ENCODE measurements around the gene KCTD11. TPM values are rescaled to one million over a fixed set of nuclear protein-coding genes. Genes with fewer than 3 reads are reported as not detected.

The KCTD11 gene
- total and polyA plus RNA-seq, 2 of the 13 experiments (the other 11 are each of a cell fraction or from before 2014, with no cell fraction given), result 1.6 to 2.6 TPM

- TF ChIP-seq, protein P1, sequence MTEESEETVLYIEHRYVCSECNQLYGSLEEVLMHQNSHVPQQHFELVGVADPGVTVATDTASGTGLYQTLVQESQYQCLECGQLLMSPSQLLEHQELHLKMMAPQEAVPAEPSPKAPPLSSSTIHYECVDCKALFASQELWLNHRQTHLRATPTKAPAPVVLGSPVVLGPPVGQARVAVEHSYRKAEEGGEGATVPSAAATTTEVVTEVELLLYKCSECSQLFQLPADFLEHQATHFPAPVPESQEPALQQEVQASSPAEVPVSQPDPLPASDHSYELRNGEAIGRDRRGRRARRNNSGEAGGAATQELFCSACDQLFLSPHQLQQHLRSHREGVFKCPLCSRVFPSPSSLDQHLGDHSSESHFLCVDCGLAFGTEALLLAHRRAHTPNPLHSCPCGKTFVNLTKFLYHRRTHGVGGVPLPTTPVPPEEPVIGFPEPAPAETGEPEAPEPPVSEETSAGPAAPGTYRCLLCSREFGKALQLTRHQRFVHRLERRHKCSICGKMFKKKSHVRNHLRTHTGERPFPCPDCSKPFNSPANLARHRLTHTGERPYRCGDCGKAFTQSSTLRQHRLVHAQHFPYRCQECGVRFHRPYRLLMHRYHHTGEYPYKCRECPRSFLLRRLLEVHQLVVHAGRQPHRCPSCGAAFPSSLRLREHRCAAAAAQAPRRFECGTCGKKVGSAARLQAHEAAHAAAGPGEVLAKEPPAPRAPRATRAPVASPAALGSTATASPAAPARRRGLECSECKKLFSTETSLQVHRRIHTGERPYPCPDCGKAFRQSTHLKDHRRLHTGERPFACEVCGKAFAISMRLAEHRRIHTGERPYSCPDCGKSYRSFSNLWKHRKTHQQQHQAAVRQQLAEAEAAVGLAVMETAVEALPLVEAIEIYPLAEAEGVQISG (CRISPR knock-in tag; IDR thresholded peaks at IDR 0.05), result 0 out of 2 replicates have a peak, but pooled peaks have one; percentile 4
- TF ChIP-seq ZIK1 (CRISPR knock-in tag; IDR thresholded peaks at IDR 0.05; ENCODE audit: borderline replicate concordance, low read depth) (no peak), ZNF263 (CRISPR knock-in tag; IDR thresholded peaks at IDR 0.05) (no peak), RFX3 (CRISPR knock-in tag; IDR thresholded peaks at IDR 0.05) (no peak), SP4 (CRISPR knock-in tag; IDR thresholded peaks at IDR 0.05) (0 out of 2 replicates have a peak, but pooled peaks have one; percentile 35), SOX6 (IDR thresholded peaks at IDR 0.05) (no peak), SOX6 (CRISPR knock-in tag; IDR thresholded peaks at IDR 0.05) (peak; percentile 7; the same call in 1 of the 2 replicates), NR2C2 (CRISPR knock-in tag; IDR thresholded peaks at IDR 0.05; ENCODE audit: borderline replicate concordance) (peak; percentile 29; the same call in 1 of the 2 replicates), DPF2 (CRISPR knock-in tag; IDR thresholded peaks at IDR 0.05; ENCODE audit: borderline replicate concordance, low read depth) (peak; percentile 21; the same call in 1 of the 2 replicates), SP5 (CRISPR knock-in tag; IDR thresholded peaks at IDR 0.05; ENCODE audit: borderline replicate concordance, low read depth) (peak; percentile 80; the same call in 1 of the 2 replicates), ZBTB26 (CRISPR knock-in tag; IDR thresholded peaks at IDR 0.05; ENCODE audit: borderline replicate concordance) (peak; percentile 30; the same call in 1 of the 2 replicates), KLF12 (CRISPR knock-in tag; IDR thresholded peaks at IDR 0.05; ENCODE audit: borderline replicate concordance) (peak; percentile 7; the same call in 1 of the 2 replicates), ZNF331 (CRISPR knock-in tag; IDR thresholded peaks at IDR 0.05) (peak; percentile 39; the same call in 1 of the 2 replicates), ZBTB7B (CRISPR knock-in tag; IDR thresholded peaks at IDR 0.05) (peak; percentile 25; the same call in 1 of the 2 replicates), KLF16 (CRISPR knock-in tag; IDR thresholded peaks at IDR 0.05) (0 out of 4 replicates have a peak, but pooled peaks of 1 of the 2 experiments have one; percentile 2), NR2F6 (IDR thresholded peaks at IDR 0.05) (no peak; the same call in 1 of the 2 replicates), NR2F6 (CRISPR knock-in tag; IDR thresholded peaks at IDR 0.05) (peak; percentile 42; the same call in 1 of the 2 replicates), ZBTB7A (CRISPR knock-in tag; IDR thresholded peaks at IDR 0.05) (peak; percentile 85; the same call in 1 of the 2 replicates)
- TF ChIP-seq, protein P2, sequence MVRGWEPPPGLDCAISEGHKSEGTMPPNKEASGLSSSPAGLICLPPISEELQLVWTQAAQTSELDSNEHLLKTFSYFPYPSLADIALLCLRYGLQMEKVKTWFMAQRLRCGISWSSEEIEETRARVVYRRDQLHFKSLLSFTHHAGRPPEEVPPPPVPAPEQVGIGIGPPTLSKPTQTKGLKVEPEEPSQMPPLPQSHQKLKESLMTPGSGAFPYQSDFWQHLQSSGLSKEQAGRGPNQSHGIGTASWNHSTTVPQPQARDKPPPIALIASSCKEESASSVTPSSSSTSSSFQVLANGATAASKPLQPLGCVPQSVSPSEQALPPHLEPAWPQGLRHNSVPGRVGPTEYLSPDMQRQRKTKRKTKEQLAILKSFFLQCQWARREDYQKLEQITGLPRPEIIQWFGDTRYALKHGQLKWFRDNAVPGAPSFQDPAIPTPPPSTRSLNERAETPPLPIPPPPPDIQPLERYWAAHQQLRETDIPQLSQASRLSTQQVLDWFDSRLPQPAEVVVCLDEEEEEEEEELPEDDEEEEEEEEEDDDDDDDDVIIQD (CRISPR knock-in tag; IDR thresholded peaks at IDR 0.05; ENCODE audit: low read depth), result no peak
- TF ChIP-seq, protein P3, sequence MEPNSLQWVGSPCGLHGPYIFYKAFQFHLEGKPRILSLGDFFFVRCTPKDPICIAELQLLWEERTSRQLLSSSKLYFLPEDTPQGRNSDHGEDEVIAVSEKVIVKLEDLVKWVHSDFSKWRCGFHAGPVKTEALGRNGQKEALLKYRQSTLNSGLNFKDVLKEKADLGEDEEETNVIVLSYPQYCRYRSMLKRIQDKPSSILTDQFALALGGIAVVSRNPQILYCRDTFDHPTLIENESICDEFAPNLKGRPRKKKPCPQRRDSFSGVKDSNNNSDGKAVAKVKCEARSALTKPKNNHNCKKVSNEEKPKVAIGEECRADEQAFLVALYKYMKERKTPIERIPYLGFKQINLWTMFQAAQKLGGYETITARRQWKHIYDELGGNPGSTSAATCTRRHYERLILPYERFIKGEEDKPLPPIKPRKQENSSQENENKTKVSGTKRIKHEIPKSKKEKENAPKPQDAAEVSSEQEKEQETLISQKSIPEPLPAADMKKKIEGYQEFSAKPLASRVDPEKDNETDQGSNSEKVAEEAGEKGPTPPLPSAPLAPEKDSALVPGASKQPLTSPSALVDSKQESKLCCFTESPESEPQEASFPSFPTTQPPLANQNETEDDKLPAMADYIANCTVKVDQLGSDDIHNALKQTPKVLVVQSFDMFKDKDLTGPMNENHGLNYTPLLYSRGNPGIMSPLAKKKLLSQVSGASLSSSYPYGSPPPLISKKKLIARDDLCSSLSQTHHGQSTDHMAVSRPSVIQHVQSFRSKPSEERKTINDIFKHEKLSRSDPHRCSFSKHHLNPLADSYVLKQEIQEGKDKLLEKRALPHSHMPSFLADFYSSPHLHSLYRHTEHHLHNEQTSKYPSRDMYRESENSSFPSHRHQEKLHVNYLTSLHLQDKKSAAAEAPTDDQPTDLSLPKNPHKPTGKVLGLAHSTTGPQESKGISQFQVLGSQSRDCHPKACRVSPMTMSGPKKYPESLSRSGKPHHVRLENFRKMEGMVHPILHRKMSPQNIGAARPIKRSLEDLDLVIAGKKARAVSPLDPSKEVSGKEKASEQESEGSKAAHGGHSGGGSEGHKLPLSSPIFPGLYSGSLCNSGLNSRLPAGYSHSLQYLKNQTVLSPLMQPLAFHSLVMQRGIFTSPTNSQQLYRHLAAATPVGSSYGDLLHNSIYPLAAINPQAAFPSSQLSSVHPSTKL (CRISPR knock-in tag; IDR thresholded peaks at IDR 0.05), result peak; percentile 56
Measured at GRCh38 chr17:7403043-7403726, 51.2 kb downstream of the KCTD11 start (continued).
